NCI-H2107 treated with DMSO at 0.1 percent for 48 hours (cell line): ENCODE measurements around the gene KRTAP16-1.

ENCODE experiments used
- DNase-seq: peaks from one replicate; lab custom pipeline; 2025; ENCODE audit not compliant: unreplicated experiment; lab: John Stamatoyannopoulos, UW

Gene KRTAP16-1

DNA sequence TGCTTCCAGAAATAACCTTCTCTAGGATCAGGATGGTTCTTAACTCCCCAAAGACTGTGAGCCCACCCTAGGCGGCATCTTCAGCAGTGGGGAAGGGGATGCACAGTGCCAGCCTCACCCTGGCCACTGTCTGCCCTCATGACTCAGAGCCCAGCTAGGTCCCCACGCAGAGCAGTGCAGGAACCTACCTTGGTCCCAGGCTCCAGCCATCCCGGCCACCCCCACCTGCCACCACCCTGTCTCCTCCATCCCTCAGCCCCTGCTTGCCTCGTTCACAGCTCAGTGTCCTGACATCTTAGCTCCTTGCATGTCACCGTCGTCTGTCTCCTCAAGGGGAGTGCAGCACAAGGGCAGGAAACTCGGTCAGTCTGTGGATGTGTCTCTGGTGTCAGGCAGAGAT is 22.5 kb upstream of the KRTAP16-1 start:
- DNase-seq = no peak

DNA sequence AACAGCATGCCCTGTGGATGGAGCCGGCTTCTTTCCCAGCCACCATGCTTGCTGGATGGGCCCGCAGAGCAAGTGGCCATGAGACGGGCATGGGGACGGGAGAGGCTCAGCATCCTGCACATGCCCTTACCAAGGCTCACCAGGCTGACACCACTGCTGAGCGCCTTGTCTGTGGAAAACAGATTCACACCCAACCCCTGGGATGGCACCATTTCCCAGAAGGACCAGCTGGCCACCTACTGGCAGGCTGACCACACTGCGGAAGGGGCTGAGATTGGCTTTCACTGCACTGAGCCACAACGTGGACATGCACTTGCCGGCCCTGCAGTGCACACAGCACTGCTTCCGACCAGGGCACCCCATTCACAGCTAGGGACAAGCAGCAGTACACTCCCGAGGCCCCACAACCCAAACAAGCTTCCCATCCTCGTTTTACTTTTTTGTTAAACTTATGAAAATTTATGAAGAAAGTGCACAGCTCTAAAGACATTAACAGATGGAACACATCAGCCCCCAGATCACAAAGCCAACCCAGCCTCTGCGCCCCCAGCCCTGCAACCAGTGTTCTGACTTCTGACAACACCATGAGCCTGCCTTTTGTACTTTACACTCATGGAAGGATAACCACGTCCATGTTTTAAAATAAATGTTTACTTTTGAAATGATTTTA is 20.3 kb upstream of the KRTAP16-1 start:
- DNase-seq = peak; percentile 17

DNA sequence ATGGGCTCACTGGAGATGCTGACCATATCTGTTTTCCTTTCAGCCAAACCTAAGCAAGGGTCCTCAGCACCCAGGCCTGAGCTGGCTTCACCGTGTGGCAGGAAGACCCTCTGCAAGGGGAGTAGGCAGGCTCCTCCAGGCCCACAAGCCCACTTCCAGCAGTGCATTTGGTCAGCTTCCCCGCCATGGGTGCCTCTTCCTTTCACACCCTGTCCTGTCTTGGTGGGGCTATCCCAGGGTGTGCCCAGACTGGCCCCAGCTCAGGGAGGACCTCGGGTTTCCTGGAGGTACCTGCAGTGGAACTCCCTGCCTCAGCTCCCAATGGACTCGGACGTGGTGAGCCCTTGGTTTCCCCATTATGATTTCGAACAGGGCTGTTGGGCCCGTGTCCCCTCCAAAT is 19.1 kb upstream of the KRTAP16-1 start:
- no peak for DNase-seq

DNA sequence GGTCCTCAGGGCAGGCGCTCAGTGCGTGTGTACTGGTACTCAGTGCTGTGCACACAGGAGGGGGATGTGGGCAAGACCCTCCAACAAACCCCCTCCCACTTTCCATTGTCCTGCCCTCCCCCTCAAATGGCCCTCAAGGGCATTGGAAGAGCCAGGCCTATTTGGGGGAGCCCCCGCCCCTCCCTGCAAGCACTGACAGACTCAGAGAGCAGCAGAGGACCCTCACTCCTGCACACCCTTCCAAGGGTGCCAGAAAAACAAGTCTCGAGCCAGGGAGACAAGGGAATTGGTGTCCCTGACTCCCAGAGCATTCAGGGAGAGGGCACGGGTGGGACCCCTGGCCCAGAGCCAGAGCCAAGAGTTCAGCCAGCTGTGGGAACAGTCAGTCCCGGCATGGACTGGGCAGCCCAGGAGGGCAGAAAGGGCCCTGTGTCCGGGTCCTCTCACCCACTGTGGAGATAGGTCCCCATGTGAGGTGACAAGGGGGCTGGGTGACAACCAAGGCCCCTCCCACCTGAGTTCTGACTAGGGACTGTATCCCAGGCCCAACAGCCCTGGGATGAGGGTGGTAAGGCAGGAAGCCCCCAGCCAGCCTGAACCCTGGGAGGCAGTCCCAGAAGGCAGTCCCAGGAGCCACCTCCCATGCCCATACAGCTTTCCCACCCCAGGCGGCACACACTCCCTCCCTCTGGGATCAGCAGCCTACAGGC is 18.5 kb upstream of the KRTAP16-1 start:
- no peak for DNase-seq

DNA sequence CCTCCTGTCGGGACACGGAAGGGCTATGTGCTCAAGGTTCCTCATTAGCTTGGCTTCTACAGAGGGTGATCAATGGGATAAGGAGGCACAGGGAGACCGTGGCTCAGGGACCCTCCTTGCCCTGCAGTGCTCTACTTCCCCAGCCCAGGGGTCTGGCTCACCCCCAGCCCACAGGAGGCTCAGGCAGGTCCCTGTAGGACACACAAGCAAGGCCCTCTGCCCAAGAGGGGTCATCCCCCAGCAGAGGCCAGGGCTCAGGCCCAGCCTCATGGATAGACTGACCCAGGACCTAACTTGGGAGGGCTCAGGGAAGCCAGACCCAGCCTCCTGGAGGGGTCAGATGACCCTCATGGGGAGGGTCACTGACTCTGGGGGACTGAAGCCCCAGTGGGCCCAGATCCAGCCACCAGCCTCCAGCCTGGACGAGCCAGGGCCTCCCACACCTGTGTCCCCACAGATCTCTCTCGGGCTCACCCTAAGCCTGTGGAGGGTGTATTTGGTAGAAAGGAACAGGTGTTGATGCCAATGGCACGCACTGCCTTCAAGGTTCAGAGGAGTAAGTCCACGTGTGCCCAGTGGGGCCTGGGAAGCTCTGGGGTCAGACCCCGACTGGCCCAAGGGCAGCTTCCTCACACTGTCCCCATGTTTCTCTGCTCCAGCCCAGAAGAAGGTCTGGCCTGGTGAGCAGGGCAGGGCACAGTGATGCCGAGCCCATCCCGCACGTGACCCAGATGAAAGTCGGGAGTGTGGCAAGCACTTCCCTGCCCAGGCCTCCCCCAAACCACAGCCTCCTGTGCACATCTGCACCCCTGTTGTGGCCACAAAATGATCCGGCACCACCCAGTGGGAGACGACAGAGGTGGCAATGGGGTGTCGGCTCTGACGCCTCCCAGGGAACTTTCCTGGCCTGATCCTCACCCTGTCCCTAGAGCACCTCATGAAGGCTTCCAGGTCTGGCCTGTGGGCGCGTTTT is 17.4 kb upstream of the KRTAP16-1 start:
- DNase-seq = no peak

DNA sequence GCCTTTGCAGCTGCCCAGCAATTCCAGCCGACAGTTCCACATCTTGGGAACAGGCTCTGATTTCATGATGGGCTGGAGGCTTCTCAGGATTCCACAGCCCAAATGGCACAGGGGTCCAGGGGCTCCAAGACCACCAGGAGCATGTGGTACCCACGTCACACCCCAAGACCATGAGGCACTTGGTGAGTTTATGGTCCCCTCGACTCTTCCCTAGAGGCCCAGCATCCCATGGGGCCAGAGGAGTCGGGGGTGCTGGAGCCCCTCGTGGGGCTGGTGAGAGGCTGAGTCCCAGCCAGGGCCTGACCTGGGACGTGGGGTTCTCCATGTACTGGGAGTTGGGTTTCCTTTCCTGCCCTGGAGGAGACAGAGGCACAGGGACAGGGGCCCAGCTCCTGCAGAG is 16.5 kb upstream of the KRTAP16-1 start:
- no peak for DNase-seq

DNA sequence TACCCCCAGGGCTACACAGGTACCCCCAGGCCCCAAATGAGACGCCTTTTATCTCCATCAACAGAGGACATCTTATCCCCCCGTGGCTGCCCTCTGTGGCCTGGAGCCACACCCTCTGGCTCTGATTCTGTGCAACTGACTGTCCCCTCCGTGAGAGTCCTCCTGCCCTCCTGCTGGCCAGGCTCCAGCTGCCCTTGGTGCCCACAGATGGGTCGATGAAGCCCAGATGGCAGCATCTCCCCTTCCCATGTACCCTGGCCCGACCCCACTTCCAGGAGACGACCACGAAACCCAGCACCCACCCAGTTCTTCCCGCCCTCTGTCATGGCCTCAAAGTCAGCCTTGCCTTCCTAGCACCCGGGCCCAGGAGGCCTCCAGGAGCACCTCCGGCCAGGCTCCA is 16.0 kb upstream of the KRTAP16-1 start:
- DNase-seq = no peak

DNA sequence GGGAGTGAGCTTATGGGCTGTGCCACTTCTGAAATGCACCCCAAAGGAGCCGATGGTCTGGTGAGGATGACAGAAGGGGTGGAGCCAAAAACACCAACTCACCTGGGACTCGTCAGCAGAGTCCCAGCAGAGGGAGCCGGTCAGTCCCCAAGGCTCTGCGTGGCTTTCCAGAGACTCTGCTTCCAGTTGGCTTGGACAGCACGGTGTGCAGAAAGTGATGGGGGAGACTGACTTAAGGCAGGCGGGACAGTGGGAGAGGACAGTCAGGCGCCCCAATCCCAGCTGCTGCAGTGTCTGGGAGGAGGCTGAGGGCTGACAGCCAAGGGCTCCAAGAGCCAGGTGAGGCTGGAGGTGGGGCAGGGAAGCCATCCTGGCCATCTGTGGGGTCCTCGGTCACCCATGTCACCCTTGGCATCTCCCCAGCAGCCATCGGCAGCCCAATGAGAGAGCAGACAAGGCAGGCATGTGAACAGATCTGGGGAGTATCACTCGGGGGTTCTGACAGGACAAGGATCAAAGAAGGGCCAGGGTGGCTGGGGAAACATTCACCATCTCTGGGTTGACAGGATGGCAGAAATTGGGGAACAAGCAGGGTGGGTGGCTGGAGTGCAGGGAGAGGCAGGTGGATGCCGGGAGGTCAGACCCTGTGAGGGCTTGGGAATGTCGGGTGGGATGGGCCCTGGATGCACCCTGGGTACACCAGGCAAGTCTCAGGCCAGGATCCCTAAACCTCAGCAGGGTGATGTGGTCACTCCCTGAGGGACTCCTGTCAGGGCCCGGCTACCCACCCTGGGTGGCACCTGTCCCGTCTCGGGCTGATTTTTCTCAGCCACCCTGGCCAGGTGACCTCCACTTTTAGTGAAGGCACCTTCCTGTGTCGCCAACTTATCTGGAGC is 15.3 kb upstream of the KRTAP16-1 start:
- DNase-seq = no peak

DNA sequence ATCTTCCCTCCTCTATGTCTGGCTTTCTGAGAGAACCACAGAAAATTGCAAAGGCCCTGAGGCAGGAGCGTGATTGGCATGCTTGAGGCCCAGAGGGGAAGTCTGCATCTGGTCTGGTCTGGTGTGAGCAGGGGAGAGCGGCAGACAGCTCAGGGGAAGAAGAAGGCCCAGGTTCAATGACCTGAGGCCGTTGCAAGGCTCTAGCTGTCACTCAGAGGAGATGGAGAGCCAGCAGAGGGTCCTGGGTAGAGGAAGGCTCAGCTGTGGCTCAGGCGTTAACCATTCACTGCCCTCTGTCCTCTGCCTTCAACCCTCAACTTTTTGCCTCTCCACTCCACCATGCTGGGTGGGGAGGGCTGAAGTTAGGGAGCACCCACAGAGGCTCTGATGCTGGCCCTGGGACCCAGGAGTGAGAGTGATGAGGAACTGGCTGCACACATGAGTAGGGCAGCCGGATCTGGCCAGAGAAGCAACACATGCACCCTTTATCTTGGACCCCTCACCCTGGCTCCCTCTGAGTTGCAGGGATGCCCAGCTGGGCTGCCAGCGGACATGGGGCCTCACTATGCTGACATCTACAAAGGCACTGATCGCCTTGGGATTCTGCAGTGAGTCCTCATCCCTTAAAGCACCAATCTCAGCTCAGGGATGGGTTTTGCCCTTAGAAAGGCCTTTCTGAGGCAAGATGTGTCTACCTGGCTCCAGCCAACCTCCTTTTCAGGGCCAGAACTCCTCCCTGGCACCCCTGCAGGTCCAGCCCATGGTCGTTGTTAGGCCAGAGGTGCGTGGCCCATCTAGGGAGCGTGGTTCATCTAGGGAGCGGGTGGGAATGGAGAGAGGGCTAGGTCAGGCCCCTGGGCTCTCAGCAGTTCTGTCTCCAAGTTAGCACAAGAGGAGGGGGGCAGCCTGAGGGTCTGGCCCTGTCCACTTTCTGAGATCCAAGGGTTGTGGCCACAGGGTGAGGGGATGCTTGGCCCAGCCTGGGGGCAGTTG is 14.1 kb upstream of the KRTAP16-1 start:
- DNase-seq = no peak

DNA sequence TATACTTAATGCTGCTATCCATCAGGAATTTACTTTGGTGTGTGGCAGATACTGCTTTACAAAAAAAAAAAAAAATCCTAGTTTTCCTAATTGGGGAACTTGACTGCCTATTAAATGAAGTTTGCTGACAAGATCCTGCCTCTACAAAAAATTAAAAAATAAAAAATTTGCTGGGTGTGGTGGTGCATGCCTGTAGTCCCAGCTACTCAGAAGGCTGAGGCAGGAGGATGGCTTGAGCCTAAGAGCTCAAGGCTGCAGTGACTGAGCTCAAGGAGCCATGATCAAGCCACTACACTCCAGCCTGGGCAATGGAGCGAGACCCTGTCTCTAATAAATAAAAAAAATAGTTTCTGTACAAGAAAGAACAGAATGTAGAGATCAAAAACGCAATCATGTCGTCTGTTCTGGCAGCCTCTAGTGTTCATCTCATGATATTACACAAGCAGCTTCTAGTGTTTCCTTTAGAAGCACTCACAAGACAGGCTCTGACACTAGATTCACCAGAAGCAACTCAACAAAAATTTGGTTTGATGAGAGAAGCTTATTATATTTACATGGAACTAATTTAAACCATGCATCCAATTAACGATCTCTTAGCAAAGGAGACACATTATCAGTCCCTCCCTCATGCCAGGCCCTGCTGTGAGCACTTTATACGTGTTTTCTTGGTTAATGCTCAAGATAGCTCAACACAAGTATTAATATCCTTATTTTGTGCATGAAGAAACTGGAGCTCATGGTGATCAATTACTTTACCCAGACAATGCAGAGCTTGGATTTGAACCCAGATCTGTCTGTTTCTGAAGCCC is 13.2 kb upstream of the KRTAP16-1 start:
- peak; percentile 63 for DNase-seq

DNA sequence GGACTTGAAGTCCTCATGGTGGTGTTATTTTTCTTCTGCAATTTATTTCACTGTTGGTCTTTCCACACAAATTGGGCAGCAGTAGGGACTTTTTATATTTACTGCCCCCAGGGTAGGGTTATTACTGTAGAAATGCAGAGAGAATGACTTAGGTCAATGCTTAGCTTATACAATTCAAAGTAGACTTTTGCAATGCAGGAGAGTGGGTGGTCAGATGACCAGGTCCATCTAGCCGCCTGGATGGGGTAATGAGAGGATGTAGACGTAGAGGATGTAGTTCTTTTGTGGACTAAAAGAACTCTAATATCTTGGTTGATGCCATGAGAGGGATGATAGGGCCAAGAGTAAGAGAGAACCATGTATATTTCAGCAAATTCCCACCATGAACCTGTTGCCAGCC is 9.1 kb upstream of the KRTAP16-1 start:
- DNase-seq = no peak

DNA sequence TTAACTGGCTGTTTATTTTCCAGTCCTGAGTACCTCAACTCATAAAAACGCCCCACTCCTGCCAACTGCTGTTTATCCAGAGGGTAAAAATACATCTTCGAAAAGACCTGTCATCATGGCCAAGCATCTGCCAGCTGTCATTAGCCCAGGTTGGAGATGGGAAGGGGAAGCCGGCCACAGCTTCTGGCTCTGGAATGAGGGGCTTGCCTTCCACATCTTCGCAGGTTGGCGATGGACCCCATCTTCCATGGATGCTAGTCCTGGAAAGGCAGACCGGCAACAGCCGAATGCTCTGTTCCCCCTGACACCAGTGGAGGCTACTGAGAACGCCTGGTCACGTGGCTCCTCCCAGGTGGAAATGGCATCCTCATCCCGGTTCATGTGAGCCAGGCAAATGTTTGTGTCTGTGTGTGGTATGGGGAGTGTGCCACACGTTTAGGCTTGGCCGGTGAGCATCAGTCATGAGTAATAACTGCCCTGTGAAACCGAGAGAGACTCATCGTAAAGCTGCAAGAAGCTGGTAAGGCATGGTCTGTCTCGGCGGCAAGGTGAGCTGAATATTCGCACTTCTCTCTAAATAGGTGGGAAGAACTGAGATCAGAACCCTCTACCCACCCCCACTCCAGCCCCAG is 6.8 kb upstream of the KRTAP16-1 start:
- DNase-seq = no peak

DNA sequence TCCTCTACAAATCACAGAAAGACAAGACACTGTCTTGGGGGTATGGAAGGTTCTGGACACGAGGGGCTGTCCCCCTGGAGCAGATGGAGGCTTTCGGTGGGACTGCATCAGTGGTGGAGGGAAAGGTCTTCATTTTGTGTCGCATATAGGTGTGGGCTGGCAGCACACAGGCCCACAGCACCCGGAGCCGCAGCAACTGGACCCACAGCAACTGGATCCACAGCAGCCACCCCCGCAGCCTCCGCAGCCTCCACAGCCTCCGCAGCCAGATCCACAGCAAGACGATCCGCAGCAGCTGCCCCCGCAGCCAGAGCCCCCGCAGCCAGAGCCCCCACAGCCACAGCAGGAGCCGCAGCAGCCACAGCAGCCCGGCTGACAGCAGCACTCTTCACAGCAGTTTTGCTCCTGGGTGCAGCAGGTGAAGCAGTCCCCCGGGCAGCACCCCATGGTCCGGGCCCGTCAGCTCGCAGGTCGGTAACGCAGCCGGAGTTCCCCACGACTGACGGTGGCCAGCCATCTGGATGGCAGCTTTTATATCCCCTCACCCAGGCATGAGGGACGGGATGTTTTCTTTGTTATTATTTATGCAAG is 6.2 kb upstream of the KRTAP16-1 start, which contains the start of gene KRTAP17-1:
TSS of gene KRTAP17-1 (minus strand) at position 507 of the 591 bp plus-strand sequence. CDS start at position 447, 60 bp downstream.
- DNase-seq = no peak

DNA sequence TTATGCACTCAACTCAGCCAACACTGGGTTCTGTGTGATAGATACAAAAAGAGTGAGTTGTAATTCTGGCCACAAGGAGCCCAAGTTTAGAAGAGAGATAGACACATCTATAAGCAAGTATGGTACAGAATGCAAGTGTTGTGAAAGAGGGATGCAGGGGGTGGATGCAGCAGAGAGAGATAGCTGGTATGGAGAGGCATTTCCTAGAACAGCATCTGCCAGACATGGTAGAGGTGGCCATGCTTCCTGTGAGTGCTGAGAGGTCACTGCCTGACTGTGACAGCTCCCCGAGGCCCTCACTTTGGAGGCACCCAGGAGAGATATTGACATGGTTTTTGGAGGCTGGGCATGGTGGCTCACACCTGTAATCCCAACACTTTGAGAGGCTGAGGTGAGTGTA is 2.0 kb upstream of the KRTAP16-1 start:
- no peak for DNase-seq

DNA sequence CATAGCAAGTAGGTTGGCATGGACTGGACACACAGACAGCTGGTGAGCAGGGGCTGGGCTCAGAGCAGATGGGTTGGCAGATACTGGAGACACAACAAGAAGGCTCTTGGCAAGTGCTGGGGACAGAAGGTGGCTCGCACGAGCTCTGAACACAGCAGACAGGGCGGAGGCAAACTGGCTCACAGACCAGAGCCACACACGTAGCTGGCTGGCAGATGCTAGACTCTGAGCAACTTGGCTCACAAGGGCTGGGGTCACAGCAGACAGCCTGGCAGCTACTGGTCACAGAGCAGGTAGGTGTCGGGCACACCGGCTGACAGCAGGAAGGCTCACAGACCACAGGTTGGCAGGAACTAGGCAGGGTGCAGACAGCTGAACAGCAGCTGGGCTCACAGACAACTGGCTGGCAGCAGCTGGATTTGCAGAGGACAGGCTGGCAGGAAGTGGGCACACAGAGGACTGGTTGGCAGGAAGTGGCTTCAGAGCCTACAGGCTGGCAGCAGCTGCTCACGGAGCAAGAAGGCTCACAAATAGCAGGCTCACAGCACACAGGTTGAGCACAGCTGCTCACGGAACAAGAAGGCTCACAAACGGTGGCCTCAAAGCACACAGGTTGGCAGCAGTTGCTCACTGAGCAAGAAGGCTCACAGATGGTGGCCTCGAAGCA is 725 bp downstream of the KRTAP16-1 start:
- DNase-seq = no peak

DNA sequence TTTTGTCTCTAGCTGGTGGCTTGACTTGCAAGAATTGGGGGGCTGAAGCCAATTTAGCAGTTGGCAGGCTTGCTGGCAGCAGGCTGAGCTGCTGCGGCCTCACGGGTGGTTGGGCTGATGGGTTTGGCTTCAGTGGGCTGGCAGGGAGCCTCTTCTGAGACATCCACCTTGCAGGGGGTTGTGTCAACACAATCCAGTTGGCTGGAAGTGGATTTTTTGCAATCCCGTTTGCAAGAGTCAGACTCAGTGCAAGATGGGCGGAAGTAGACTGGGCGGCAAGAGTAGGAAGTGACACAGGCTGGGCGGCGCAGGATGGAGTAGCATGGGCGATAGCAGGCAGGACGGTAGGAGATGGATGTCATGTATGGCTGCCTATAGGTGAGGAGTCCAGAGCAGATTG is 1.5 kb downstream of the KRTAP16-1 start:
- no peak for DNase-seq

DNA sequence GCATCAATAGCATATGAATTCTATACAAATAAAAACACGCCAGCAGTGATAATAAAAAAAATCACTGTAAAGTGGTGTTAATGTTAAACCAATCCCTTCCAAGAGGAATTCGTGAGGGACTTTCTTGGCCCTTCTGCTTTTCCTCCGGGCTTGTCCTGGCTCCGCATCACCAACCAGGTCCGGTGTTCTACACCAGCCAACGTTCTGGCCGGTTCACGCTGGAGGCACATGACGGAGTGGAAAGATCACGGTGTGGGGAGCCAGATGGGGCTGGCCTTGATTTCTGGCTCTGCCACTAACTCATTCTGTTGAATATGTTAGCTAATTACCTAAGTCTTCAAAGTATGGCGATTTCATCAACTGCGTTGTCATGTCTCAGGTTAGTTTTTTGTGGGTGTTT is 5.0 kb downstream of the KRTAP16-1 start:
- no peak for DNase-seq
